Stimulated activated CD8-positive, alpha-beta memory T cell treated with anti-CD3 and anti-CD28 coated beads, Interleukin-7, amount 100 ng/mL, for 48 hours (primary cell): ENCODE results near the gene C1orf167.
"Not testable (repeated sequence)": the region's sequence is repeated elsewhere in the genome, so short reads cannot be mapped to it uniquely, and the experiment has no call there.

Experiments used
- DNase-seq, 2 donors: peaks; one replicate each; pipeline ENCODE4 v3.0.0-alpha.2; 2020; ENCODE audit warnings: low read depth in 1 of 2; ENCODE audit errors: extremely low read depth in 1 of 2

Gene C1orf167

GRCh38 chr1:11799896-11800295 is 37.9 kb downstream of the C1orf167 start:
- DNase-seq: no peak

DNA sequence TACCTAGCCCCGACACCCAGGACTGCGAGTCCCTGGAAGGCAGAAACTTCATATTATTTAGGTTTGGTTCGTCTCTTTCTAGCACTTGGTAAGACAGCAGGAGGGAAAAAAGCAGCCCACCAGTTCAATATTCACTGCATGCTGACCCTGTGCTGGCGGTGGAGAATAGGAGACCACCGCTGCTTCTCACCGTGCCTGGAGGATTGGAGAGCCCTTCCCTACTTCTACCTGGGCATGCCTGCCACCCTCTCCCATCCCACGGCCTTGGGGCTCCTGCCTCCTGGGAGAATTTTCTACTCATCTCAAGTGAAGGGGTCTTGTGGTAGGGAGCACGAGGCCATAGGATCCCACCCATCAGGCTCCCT is 38.4 kb downstream of the C1orf167 start:
- no peak for DNase-seq

DNA sequence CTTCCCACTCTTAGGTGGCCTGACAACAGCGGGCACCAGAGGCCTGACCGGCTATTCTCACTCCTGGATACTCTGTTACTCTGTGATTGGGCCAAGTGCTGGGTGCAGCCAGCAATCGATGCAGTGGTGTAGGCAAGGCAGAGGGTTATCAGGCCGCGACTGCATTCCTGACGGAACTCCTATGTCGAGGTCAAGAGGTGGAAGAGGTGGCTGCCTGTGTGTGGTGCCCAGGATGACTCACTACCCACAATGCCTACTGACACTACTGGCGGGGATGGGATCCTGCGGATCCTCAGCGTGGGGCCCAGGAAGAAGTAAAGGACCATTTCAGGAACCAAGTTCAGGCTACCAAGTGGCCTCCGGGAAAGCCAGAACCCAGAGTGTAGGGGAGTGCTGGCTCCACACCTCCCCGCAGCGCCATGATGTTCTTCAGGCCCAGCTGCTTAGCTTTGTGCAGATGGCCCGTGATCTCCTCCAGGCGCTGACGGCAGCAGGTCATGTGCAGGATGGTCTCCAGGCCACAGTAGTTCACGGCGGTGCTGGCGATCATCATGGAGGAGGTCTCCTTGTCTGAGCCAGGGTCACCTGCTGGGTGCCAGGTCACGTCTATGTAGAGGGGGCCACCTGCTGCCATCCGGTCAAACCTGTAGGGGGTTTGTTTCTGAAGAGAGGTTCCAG is 38.9 kb downstream of the C1orf167 start:
- DNase-seq: no peak

DNA sequence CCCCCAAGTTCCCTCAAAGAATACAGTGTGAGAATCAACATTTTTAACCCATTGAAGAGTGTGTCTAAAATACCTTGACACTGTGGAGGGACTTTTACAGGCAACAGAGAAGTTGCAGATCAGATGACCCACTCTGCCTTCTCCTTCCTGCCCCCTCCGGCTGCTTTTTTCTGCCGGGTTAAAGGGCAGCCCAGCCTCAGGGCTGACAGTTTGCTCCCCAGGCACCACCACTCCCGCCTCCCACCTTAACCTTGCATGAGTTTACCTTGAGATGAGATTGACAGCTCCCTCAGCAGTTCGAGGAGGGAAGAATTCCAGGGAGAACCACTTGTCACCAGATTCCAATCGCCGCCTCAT is 40.6 kb downstream of the C1orf167 start:
- DNase-seq: no peak

GRCh38 chr1:11802973-11803885 is 41.2 kb downstream of the C1orf167 start:
- peak; percentile 52 to 74 for DNase-seq

- not testable (repeated sequence) for DNase-seq
Observed at GRCh38 chr1:11803924-11804665, 42.1 kb downstream of the C1orf167 start.

DNA sequence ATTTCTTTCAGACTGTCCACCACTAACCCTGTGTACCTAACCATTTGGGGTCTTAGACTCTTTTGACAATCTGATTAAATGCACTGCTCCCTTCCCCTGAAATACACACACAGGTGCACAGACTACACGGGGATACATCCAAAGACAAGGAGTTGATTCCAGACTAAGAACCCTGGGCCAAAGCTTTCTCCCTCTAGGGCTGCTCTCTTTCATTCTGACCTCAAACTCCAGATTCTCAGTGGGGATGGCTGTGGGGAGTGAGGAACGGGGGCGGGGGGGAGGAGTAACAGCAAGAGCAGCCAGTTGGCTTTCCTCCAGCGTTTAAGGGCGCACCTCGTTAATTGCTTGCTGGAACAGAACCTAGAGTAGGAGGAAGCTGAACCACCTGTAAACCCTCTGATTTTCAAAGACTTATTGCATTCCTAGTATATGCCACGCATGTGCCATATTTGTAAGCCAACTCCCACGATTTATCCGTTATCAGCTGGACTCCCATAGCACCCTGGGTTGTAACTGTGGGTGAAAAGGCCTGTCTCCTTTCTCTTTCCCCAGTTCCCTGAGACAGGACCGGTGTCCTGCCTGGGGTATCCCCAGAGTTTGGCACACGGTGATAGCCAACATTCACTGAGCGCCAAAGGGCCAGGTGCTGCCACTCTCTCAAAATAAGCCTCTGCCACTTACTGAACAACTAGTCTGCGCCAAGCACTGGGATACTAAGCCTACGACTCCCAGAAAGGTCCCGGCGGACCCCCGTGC is 42.9 kb downstream of the C1orf167 start:
- peak in 1 of 2 donors; percentile 15 for DNase-seq

DNA sequence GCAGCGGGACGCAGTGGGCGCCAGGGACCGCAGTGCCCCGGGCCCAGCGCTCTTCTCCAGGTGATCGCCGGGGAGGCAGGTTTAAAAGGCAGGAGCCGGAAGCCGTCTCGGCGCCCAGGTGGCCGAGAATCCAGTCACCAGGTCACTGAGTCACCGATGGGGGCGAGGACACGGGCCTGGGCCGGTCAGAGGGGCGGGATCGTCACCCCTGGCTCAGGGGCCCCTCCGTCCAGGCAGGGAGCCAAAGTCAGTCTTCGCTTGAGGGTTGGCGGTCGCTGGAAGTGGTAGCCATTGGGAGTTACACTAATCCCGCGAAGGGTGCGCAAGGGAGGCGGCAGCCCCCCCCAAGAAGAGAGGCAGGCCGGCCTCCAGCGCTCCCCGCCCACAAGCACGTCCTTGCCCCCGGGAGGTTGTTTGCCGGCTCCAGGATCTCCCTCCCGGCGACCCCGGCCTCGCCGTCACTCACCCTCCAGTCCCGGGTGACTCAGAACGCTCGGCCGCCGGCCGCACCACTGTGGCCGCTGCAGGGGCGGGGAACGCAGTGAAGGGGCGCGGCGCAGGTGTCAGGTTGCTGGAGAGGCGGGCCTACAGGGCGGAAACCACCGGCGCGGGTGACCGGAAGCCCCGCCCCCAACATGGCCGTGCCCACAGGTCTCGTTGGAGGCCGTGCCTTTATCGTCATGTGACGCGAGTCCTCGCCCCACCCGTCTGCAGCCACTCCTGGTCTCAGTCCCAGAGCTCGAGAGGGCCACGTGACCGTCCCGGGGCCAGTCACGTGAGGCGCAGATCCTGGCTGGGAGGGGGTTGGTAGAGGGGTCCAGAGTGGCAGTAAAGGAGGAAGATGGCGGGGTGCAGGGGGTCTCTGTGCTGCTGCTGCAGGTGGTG is 43.7 kb downstream of the C1orf167 start, which contains the start of the genes CLCN6 and MTHFR:
Gene CLCN6, plus strand, starts transcription at position 770 of the 885 bp plus-strand sequence. Its CDS starts 72 bp downstream, at position 842.
Gene MTHFR, minus strand, starts transcription at position 543 of the 885 bp plus-strand sequence. CDS start 2,848 bp downstream, outside the sequence.
- peak; percentile 99 for DNase-seq

DNA sequence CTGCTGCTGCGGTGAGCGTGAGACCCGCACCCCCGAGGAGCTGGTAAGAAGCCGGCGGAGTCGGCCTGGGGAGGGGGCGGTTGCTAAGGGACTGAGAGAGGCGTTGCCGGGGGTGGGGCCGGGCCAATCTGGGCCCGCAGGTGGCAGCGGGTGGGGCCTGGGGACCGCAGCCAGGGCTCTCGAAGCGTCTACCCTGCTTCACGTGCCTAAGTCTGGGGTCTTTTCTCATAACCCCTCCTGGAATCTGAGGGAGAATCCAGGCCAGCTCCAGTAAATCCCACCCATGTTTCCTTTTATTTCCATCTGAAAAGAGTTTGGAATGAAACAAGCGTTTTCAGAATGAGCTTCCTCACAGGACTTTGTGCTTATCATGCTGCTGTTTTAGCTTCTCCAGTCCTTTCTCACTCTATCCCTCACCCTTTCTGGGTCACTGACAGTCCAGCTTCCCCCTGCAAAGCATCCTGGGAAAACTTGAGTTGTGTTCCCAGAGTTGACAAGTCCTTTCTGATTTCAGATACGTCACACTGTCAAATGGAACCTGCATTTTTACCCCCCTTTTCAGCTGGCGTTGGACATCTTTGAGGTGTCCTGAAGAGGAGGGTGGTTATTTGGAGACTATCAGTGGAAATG is 44.4 kb downstream of the C1orf167 start:
- DNase-seq: no peak

DNA sequence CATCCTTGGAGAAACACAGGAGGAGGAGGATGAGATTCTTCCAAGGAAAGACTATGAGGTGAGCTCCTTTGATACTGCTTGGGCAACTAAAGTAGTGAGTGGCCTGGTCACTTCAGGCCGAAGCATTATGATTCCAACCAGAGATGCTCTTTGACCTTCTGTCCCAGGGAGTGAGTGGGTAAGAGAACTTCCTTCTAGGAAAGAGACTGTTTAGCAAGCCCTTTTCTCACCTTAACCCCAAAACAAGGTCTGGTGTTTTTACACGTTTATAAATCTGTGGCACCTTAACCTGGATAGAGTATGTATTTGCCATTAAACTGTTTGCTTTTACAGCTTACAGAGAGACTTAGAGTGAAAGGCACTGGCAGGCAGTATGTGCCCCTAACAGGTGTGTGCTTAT is 45.1 kb downstream of the C1orf167 start:
- no peak for DNase-seq

- DNase-seq: no peak
Observed at GRCh38 chr1:11813021-11813420, 51.0 kb downstream of the C1orf167 start.

GRCh38 chr1:11817192-11817591 is 55.2 kb downstream of the C1orf167 start:
- no peak for DNase-seq

GRCh38 chr1:11822091-11822490 is 60.1 kb downstream of the C1orf167 start:
- DNase-seq: no peak

GRCh38 chr1:11823366-11824137 is 61.6 kb downstream of the C1orf167 start:
- DNase-seq: no peak

DNA sequence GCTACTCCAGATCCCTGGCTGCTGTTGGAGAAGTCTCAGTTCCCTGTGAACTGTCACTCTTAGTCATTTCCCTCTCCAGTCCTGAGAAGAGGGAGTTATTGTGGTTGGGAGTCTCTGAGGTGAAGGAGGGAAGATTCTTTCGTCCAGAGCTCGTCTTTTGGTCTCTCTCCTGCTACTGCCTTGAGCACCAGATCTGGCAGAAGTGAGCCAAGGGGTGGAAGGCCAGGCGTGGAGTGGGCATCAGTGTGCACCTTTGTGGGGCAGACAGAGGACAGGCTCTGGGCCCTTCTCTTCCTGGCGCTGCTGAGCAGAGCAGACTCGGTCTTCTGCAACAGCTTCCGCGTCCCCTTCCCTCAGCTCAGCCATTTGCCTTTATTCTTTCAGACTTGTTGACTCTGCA is 63.1 kb downstream of the C1orf167 start:
- no peak for DNase-seq

GRCh38 chr1:11826946-11827345 is 65.0 kb downstream of the C1orf167 start:
- no peak for DNase-seq

GRCh38 chr1:11828511-11828910 is 66.5 kb downstream of the C1orf167 start:
- no peak for DNase-seq

DNA sequence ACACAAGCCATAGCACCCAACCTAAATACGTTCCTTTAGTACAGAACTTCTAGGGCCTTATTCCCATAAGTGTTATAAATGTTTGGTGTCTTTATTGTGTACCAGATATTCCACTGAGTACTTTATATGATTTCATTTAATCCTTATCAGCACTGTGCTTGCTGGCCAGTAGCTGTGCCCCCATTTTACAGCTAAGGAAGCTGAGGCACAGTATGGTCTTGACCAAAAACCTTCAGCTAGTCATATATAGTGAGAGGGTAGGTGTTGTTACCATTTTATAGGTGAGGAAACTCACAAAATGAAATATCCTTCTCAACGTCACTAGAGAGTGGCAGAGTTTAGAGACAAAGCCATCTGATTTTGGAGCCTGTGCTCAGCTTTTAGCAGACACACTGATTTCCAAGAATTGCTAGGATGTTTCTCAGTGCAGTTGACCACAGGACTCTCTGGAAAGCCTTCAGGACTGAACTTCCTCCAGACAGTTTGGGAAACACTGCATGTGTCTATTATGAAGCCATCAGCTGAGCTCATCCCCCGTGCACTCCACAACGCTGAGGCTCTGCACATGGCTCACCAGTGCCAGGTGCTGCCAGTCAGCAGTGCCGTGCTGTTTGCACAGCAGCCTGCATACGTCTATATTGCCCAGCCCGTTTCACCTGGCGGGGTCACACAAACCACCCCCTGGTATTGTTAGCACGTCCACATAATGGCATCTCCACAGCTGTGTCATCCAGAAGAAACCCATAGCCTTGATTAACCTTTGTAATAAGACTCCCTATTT is 70.1 kb downstream of the C1orf167 start:
- no peak for DNase-seq
